Superior temporal gyrus (tissue), 1 donor: ENCODE results near the gene AGXT2.

Source experiments
- DNase-seq: peaks from one replicate; pipeline ENCODE4 v3.0.0-alpha.2; 2016; ENCODE audit errors: extremely low spot score

AGXT2 gene

DNA sequence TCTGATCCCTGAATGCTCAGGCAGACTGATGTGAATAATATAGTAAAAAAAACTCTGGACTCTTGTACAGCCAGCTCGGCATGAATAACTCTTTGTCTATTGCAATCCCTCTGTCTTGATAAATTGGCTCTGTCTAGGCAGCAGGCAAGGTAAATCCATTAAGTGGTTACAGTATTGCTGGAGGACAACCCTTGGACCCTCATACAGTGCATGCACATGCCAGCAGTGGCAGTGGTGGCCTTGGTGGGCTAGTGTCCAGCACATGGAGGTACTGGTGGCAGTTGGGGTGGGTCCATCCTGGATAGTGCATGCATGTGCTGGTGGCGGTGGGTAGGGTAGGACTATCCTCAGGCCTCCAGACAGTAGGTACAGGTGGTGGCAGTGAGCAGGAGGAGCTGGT, 79.5 kb downstream of the AGXT2 start:
- DNase-seq: no peak

DNA sequence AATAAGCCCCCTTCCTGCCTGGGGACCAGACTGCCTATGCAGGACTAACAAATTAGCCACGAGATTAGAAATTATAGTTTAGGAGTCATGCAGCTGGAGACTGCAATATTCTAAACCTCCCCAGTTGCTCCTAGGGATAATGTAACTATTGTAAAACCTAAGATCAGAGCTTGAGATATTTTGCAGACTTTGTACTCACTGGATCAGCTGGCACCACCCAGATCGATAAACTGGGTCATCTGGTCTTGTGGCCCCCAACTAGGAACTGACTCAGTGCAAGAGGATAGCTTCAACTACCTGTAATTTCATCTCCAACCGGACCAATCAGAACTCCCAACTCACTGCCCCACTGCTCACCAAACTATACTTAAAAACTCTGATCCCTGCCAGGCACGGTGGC, 80.2 kb downstream of the AGXT2 start:
- no peak for DNase-seq

DNA sequence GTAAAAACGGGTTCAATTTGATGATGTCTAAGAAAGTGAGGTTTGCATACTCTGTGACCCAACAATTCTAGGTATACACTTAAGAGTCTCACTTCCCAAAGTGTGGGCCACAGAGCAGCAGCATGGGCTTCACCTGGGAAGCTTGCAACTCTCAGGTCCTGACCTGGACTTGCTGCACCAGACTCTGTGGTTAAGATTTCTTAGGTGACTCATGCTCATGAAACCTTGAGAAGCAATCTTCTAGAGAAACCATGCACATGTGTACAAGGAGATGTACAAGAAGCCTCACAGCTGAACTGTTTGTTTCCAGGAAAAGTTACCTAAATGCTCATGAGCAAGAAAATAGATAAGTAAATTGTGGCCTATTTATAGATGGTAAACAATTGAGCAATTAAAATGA, 88.4 kb downstream of the AGXT2 start:
- DNase-seq: no peak

DNA sequence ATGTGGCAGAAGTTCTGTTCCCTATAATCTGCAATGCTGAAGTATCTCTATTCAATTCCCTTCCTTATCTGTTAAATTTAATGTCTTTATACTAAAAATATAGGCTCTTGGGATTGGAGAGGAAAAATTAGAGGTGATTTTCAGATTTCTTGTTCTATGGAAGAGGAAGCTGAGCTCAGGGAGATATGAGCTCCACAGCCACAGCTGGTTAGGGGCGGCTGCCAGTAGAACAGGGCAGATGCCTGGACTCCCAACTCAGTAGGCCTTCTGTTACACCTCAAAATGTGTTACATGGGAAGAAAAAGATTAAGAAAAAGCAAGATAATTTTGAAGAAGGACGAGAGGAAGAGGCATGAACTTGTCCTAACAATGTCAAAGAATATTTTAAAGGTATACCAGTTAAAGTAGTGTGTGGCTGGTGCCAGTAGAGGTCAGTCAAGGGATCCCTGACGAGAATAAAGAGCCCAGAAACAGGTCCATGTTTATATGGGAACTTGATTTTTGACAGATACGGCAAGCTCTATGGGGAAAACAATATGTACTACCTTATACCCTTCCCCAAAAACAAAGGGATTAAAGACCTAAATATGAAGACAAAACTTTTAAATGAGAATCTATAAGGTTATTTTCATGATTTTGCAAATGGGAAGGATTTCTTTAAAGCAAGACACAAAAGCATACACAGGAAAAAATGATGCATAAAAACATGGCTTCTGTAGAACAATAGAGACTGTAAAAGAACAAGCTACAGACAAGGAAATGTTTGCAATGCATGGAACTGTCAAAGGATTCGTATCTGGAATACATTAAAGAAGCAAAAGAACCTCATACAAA, 89.7 kb downstream of the AGXT2 start:
- DNase-seq: no peak

DNA sequence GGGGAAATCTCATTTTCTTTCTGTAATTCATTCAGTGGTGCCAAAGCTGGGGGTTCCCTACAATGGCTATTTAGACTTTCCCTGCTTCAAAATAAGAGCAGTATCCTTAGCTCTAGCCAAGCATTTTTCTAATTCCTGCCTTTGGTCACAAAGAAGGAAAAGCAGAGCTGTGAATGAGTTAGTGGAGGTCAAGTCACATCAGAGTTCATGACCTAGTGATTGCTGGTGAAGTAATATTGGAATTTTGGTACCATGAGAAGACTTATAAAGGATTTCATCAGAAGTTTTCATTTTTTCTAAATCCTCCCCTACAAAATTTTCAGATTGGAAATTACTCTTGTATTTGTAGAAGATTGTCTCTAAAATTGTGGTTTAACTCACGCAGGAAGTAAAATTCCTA, 90.4 kb downstream of the AGXT2 start:
- no peak for DNase-seq
